HG02938 (cell line): ENCODE results near the gene FANCG.

Source experiments
- ATAC-seq: cut with Tn5 transposase; IDR thresholded peaks from one replicate; pipeline ENCODE4 v1.9.1; 2021; ENCODE audit warnings: mild to moderate bottlenecking, moderate library complexity; ENCODE audit not compliant: unreplicated experiment

FANCG gene

DNA sequence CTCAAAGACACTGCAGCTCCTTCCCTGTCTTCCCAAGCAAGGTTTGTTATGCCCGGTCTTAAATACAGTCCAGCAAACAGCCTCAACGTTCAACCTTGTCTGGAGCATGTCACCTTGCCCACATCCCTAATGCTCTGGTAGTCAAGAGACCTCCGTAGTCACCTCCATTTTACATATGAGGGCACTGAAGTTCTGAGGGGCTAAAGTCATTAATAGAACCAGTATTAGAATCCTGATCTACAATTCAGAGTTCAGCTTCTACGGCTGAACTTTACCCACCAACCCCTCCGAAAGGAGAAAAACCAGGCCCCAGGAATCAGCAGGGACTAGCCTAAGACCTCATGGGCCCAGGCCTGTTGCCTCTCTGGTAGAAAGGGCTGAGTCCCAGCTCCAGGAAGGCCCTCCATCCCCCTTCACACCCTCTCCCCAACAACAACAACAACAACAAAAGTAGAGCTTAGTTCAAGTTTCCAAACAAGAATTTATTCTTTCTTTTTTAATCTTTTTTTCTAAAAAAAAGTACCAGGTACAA, 24.0 kb upstream of the FANCG start:
- no peak for ATAC-seq

DNA sequence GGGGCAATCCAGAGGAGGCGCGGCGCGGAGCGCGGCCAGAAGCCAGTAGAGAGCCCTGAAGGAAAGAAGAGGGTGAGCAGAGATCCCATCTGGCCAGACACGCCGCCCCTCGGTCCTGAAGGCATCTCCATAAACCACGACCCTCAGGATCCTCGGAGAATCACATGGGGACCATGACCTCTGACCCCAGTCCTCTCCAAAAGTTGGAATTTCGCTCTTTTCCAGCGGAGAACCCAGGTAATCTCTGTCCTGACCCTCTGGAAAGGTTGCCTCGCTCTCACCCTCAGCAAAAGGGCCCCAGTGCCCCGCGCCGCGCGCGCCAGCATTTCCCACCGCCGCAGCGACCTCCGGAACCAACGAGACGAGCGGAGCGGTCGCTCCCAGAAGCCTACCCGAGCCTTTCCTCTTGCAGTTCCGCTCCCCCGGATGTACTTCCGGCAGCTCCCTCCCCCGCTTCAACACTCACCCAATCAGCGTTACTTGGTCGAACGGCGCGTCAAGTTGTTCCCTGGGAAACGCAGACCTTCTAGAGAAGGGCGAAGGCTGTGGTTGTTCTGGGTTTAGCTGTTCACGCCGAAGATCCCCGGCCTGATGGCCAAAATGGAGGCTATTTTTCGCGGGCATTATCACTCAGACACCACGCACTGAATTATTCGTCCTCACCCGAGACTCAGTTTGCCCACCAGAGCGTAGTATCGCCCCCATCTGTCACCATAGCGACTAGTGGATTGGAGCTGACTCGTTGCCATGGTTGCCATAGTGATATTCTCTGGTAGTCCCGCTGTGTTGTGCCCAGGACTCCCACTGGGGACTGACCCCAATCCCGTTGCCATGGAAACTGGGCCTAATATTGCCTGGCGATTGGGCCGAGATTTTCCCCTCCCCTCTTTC, 23.3 kb upstream of the FANCG start, which contains the start of gene STOML2:
Gene STOML2 (minus strand): TSS at position 363 of the 891 bp plus-strand sequence. CDS start 37 bp downstream, at position 326.
- peak; percentile 87 for ATAC-seq

DNA sequence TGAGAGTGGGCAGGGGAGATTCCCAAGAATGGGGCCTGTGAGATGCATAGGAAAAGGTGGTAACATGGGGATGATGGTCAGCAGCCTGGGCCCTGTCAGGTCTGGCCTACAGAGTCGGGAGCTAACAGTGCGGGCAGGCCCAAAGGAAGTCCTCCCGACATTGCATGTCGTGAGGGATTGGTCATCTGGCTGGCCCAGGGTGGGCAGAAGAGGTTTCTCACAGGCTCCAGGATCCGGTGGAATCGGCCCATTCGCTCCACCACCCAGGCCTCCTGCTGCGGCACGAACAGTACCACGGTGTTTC, 22.7 kb upstream of the FANCG start:
- peak; percentile 24 for ATAC-seq

DNA sequence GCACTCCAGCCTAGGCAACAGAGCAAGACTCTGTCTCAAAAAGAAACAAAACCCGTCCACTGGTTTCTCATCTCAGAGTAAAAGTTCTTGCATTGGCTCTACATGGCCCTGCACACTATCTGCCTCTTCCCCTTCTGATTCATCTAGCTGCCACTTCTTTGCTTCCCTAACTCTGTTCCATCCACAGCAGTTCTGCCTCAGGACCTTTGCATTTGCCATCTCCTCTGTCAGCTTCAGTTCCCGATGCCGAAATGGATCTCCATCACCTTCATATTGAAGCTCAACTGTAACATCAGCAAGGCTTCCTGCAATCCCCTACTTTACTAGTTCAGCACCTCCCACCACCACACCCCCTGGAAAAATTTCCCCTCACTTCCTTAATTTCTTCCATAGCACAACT, 17.8 kb upstream of the FANCG start:
- ATAC-seq = no peak

DNA sequence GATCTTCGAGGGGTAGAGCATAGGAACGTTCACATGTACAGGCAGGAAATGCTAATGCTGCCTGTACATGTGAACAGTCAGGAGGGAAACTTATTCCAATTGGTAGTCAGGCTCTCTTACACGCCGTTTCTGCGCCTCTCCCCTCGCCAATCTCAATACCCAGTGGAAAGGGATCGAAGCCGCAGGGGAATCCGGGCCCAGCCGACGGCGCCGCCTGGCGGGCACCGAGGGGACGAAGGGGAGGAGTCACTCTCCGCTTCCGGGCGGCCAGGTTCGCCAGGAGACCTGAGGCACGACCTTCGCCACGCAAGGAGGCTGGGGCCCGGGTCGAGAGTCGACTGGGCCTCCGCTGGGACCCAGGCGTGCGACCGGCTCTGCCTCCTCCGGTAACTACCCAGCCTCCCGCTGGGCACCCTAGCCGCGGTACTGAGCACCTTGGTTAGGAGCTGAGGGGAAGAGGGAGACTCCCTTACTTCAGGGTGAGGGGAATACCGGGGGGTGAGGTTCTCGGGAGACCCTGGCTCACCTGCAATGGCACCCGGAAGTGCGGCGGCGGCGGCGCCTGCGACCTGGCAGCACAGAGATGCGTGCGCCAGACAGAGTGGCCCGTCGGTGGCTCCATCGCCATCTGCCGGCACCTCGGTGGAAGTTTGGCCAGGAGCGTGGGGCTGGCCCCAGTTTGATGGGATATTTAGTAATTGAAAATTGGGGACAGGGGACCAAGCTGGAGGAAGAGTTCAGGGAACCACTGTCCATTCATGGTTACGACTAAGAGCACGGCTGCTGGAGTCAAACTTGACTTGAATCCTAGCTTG, 16.5 kb upstream of the FANCG start, which contains the start of gene PIGO:
Gene PIGO (minus strand): TSS at position 557 of the 815 bp plus-strand sequence. CDS start 1,026 bp downstream, outside the sequence.
- ATAC-seq = peak; percentile 82

DNA sequence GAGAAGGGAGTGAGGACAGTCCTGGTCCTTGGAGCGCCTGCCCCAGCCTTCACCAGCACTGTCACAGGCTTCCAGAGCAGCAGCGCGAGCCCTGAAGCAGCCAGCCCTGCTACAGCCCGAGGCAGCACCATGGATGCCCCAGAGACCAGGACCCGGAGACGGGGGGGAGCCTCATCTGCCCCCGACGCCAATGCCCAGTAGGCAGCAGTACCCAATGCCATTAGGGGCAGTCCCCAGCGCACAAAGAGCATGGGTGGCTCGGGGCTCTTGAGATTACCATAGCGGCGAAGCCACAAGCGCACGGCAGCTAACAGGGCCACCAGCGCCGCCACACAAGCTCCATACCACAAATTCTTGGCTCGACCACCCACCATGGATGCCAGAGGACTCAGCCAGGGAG, 11.8 kb upstream of the FANCG start:
- ATAC-seq = no peak

DNA sequence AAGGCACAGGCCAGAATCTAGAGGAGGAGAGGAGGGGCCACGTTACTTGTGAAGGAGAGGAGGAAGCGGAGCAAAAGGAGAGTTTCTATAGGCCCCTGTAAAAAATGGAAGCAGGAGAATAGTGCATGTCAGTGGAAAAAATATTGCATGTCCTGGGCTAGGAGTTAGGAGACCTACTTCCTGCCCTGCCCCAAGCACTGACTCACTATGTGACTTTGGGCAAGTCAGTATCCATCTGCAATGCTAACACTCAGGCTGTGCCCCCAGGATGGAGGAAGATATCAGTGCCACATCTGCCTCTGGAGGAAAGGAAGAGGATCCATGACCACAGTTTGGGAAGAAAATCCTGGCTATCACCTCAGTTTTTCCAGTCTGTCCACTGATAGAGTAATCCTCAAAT, 9.7 kb upstream of the FANCG start:
- no peak for ATAC-seq

DNA sequence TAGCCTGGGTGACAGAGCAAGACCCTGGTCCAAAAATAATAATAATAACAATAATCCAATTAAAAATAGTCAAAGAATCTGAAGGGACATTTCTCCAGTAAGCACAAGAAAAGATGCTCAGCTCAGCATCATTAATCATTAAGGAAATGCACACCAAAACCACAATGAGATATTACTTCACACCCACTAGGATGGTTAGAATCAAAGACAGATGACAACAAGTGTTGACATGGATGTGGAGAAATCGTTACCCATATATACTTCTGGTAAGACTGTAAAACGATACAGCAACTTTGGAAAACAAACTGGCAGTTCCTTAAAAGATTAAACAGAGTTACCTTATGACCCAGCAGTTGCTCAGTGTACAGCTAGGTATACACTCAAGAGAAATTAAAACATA, 5.3 kb upstream of the FANCG start:
- ATAC-seq = no peak

DNA sequence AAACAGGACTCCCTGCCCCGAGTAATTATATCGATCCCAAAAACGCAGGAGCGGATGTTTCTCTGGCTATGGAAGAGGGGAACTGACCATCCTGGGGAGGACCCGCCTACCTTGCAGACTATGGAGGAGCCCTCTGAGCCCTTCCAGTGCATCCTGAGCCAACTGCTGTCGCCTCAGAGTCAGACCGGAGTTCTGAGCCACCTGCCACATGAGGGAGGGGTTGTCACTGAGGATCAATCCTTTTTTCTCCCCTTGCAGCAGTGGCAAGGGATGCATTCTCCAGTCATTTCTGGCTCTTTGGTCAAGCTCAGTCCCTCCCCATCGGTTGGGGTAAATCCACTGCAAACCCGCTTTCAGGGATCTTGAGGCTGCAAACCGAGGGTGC, 709 bp downstream of the FANCG start:
- ATAC-seq = no peak

DNA sequence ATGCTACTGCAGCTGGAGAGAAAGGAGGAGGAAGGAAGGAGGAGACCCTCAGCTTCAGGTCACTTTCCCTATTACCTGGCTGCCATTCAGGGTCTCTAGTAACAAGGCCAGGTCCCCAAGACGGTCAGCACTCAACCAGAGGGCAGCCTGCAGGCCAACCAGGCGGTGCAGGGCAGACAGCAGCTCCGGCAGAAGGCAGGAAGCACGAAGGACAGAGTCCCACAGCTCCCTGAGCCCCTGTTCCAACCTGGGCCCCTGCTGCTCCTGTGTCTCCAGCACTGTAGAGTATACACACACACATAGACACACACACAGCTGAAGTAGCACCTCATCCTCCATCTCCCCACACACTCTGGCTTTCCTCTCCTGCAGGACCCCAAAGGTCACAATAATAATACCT, 1.7 kb downstream of the FANCG start:
- ATAC-seq = no peak

DNA sequence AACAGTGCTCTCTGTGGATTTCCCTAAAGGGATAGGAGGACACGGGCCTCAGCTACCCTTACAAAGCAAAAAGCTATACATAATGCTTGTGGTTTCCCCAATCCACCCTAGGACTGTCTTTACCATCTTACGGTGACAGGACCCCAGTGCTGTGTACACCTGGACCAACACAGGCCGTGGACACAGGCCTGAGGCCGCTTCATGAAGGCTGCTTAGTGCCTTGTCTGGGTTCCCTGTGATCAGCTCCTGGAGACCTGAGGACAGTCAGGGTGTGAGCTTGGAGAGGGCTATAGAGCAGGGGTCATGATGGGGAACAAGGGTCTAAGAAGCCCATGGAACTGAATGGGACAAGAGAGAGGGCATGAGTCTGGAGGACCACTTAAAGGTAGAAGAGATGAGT, 2.9 kb downstream of the FANCG start:
- ATAC-seq = no peak

DNA sequence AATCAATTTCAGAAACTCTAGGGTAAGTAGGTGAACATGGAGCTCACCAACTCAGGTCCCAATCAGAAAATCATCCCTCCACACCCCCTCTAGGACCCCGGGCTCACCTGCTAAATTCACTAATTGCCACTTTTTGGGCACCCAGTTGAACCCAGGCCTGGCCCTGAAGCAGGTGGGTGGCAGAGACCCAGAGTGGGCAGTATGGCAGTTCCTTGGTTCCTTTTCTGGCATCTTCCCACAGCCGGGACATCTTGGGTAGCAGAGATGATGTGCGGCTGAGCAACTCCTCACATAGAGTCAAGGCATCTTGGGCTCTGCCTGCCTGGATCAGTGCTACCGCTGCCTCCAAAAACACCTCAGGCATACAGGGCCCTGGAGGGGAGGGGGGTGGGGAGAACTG, 4.4 kb downstream of the FANCG start:
- no peak for ATAC-seq

DNA sequence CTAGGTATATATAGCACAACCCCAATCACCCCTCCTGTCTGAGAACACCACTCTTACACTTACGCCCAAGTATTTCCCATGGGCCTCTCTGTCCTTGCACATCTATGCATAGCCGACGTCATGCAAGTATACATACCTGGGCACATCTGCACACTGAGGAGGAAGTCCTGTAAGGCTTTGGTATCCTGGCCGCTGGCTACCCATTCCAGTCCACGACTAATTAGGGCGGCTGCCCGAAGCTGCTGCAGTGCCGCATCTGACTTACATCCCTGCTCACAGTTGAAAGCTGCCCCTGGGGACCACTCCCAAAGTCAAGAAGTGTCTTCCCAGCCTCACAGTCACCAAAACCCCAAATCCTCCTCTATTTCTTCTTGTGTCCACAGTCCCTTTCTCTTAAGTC, 5.0 kb downstream of the FANCG start:
- no peak for ATAC-seq

DNA sequence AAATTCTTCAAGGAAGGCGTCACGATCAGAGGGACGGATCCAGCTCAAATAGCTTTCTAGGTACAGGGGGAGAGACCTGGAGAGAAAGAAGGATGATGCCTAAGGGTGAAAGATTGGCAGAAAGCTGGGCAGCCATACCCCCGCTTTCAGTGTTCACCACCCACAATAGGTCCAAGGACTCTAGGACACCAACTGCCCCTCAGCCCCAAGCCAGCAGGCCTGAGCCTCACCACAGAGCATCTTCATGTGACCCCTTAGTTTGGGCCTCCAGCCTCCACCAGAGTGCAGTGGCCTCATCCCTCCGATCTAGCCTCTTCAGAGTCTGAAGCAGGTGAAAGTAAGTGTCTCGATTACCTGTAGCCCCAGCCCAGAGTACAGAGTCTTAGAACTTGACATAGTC, 5.6 kb downstream of the FANCG start:
- no peak for ATAC-seq

DNA sequence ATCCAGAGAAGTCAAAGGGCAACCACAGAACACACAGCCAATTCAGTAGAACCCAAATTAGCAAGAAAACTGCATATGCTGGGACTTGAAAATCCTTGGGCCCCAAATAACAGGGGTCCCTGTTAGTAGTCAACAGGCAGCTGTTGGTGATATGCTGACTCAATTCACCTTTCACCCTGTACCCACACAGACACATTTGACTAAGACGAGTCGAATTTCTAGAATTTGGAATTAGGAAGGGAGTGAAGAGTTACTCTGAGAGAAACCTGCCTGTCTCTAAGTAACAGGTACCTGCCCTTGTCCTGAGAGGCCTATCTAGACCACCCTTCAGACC, 6.5 kb downstream of the FANCG start:
- ATAC-seq = no peak

DNA sequence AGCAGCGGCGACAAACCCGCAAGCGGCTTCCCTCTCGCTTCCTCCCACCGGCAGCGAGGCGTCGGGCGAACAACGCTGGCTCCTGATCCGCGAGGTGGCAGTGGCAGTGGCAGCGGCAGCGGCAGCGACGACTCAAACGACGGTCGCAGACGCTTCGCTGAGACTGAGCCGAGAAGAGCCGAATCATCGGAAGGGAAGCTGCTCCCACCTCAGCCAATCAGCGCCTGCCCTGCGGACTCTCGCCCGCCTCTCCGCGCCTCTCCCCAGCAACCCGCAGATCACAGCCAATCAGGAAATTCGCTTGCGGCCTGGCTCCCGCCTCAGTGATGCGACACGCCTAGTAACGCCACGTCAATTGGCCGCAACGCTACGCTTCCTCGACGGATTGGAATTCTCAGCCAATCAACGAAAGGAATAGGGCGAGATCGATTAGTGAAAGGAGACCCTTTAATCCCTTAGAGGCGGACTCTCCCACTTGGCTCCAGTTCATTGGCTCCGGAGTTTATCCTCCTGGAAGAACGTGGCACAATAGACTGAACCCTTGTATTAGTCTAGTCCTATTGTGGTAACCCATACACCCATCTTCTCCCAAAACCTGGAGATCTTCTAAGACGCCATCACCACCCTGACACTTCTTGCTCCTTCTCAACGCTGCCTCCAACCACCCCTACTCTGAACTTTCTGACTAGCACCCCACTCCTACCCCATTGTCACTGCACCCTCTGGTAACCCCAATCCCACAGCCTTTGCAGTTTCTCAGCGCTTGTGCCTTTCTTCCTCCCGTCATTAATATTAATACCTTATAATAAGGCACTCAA, 7.1 kb downstream of the FANCG start, which contains the start of gene VCP:
Gene VCP (minus strand): TSS at position 165 of the 818 bp plus-strand sequence. CDS start 272 bp downstream, outside the sequence.
- peak; percentile 83 for ATAC-seq

DNA sequence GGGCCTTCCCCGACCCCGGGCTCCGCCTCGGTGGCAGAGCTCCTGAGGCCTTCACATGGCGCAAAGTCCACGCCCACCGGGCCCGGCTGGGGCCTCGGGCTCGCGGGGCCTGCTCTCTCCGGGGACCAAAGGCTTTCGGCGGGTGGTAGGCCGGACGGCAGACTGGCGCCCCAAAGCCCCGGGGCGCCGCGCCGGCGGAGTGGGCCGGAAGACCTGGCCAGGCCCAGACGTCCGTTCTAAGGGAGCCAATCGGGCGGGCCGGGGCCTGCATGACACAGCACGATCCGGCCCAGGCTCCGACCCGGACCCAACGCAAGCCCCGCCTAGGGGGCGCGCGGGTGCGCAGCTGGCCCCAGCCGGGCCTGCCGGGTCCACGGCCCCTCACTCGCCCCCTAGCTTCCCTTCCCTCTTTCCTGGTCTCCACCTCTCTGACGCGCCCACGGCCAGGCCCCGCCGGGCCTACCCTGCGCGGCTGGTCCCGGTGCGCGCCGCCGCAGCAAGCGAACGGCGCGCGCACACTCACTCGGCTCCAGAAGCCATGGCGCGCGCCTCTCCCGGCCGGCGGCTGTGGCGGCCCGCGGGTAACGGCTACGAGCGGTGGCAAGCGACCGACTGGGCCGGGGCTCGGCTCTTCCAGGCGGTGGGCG, 7.8 kb downstream of the FANCG start:
- ATAC-seq = peak; percentile 49

DNA sequence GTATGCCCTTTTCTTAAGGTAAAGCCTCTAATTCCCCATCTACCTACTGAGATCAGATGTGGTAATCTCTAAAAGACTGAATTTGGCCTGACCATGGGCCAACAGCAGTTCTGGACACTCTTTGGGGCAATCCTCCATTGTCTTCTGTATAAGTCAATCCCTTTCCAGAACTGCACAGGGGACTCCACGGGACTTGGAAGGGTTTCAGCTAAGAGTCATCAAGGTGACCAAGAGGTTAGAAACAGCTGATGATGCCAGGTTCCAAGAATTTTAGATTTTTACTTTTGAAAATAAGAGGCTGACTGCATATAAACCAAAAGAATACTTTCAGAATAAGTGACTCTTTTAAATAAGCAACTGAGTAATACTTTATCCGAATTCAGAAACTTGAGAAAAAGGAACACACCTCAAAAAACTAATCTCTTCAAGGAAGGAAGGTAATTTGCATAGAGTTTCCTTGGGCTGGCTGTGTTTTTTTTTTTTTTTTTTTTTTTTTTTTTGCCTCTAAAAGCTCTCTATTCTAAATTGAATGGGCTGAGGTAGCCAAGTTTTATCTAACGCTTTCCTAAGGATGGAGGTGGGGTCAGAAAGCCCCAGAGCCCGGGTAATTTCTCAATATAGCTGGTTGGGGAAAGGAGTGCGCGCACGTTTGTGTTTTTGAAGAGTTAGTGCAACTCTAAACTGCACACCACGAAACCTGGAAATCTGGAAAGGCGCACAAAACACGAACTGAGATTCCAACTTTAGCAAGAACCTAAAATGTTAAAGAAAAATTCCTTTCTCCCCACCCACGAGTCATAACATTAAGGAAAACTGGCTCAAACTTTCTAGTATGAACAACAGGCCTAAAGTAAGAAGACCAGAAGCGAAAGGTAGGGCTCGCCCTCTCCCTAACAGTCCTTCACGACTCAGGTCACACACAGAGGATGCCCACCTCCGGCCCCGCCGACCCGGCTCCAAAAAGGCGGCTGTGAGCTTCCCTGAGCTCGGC, 8.6 kb downstream of the FANCG start:
- ATAC-seq = no peak

DNA sequence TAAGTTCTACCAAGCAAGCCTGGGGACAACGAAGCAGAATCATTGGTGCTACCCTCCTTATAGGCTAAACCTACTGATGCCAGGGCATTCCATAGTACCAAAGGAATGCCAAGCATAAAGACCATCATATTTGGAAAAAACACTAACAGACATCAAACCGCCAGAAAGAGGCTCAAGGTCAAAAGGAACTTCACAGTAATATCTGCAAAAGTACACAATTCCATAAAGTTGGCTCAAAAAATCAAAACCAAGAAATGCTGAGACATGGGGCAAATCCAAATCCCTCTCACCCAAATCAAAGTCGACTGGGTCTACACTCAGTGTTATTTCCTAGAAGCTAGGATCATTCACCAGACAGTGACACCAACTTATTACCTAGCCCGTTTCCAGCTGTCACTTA, 10.7 kb downstream of the FANCG start:
- no peak for ATAC-seq
